Peyer's patch (tissue), 4 donors: ENCODE measurements around the gene TRAF3.

Experiments
- CTCF ChIP-seq, 6 experiments: fragments of 450-650 bp in 4 of 6; fragments of 200-600 bp in 2 of 6; sonication (generic) in 1 of 6; IDR thresholded peaks; one replicate each; pipeline ENCODE4 v1.5.1; 2017 to 2019; ENCODE audit warnings: antibody characterized with exemption in 6 of 6, mild to moderate bottlenecking in 3 of 6, moderate library complexity in 1 of 6
- POLR2A ChIP-seq, 2 donors: fragments of 450-650 bp; IDR thresholded peaks; one replicate each; pipeline ENCODE4 v1.5.1; 2017; ENCODE audit warnings: antibody characterized with exemption in 2 of 2, mild to moderate bottlenecking in 2 of 2, moderate library complexity in 2 of 2

- no peak for TF ChIP-seq CTCF (IDR thresholded peaks at IDR 0.05)
- TF ChIP-seq POLR2A (IDR thresholded peaks at IDR 0.05): no peak
Measured at GRCh38 chr14:102911991-102912761, 134.9 kb downstream of the TRAF3 start.
